ENCODE results near the gene TUBA1C. TPM values are rescaled to one million over a fixed set of nuclear protein-coding genes. Genes with fewer than 3 reads are reported as not detected.

The TUBA1C gene
- total and polyA plus RNA-seq, 2 of the 4 experiments (the other 2 are of a cell fraction), result 1,420 to 2,555 TPM

- intact Hi-C loops (cut with micrococcal nuclease) (no loop called here), in situ Hi-C loops (cut with MboI; ENCODE audit: low sequenced_read_pairs) (no loop called here), dilution Hi-C loops (cut with HindIII; ENCODE audit: low sequenced_read_pairs, unreplicated experiment) (no loop called here)
- no peak overlapping the region for H2AK5ac ChIP-seq (ENCODE audit: low read depth, low read length)
- no peak overlapping the region for H2BK15ac ChIP-seq (ENCODE audit: low read depth, low read length)
- H4K20me1 ChIP-seq (ENCODE audit: insufficient read depth, low read length), result no peaks in the 10 kb centered on the region
- ATAC-seq (ENCODE audit: low read depth), result peak; percentile 9
- H3K23ac ChIP-seq (ENCODE audit: low read depth, low read length), result no peak overlapping the region
- ChIA-PET CTCF (interaction anchor here (0.8 to 0.9 kb wide), 2 partner anchors 8 to 14 kb away, joined by 3 to 5 read pairs; no protein-coding TSS in a partner anchor), POLR2A (ENCODE audit: unreplicated experiment) (no interaction called here)
- peak overlapping the region; percentile 41 for H3K4me2 ChIP-seq (ENCODE audit: low read depth, low read length)
- H4K91ac ChIP-seq (ENCODE audit: insufficient read depth, low read depth, low read length), result no peak overlapping the region
- no peak overlapping the region for H3K4ac ChIP-seq (ENCODE audit: low read depth, low read length)
- DNase-seq, result no peak
- no peak overlapping the region for H2BK5ac ChIP-seq (ENCODE audit: low read depth, low read length, poor library complexity, severe bottlenecking)
- no peak overlapping the region for H3K56ac ChIP-seq (ENCODE audit: extremely low read depth, insufficient read depth, low read length)
- H3K9me1 ChIP-seq (ENCODE audit: insufficient read depth, low read length), result no peaks in the 10 kb centered on the region
- H3K18ac ChIP-seq (ENCODE audit: low read depth, low read length), result no peak overlapping the region
- no peaks in the 10 kb centered on the region for H3K36me3 ChIP-seq (ENCODE audit: control insufficient read depth, insufficient read depth, low read length)
- no TSS peak for BruUV-seq (replicated peaks)
- H3K79me1 ChIP-seq (ENCODE audit: low read depth in 1 of 2, low read length in 2 of 2), result no peaks in the 10 kb centered on the region
- 5% methylated on average over 46 of the region's 77 CpGs; no CpG with 5 or more reads in 1 of the 2 experiments for WGBS, 2 experiments (ENCODE audit: extremely low coverage in 2 of 2, insufficient read length in 1 of 2)
- no peak overlapping the region for H3K27ac ChIP-seq (ENCODE audit: insufficient read depth, low read length)
- no peak overlapping the region for H4K8ac ChIP-seq (ENCODE audit: low read depth in 2 of 2, low read length in 2 of 2)
- H3K4me3 ChIP-seq (ENCODE audit: insufficient read depth, low read depth, low read length), result no peak overlapping the region; the same call in 1 of the 2 replicates
- peaks cover 7% of the 10 kb centered on the region for H3K4me1 ChIP-seq (ENCODE audit: control insufficient read depth, insufficient read depth, low read length)
- H3K9me3 ChIP-seq (ENCODE audit: control insufficient read depth, insufficient read depth, low read length), result peaks cover 6% of the 10 kb centered on the region; the same call in 1 of the 2 replicates
- no peak overlapping the region for H3K9ac ChIP-seq (ENCODE audit: low read depth, low read length)
- H2BK120ac ChIP-seq (ENCODE audit: low read depth, low read length), result no peak overlapping the region
- no peak overlapping the region for H2BK20ac ChIP-seq (ENCODE audit: low read depth, low read length)
- H3K27me3 ChIP-seq (ENCODE audit: control insufficient read depth, insufficient read depth, low read length), result peaks cover 63% of the 10 kb centered on the region
- TF ChIP-seq CEBPB (IDR thresholded peaks at IDR 0.05; ENCODE audit: low read depth, low read length) (no peak), USF2 (IDR thresholded peaks at IDR 0.05; ENCODE audit: low read depth, low read length) (no peak), FOS (IDR thresholded peaks at IDR 0.05; ENCODE audit: low read depth, low read length) (no peak), MXI1 (IDR thresholded peaks at IDR 0.05; ENCODE audit: borderline replicate concordance, low read depth, low read length) (no peak), POLR2A (IDR thresholded peaks at IDR 0.05; ENCODE audit: low read depth, low read length) (no peak), ELK1 (IDR thresholded peaks at IDR 0.05; ENCODE audit: borderline replicate concordance, low read depth, low read length) (no peak), RCOR1 (IDR thresholded peaks at IDR 0.05; ENCODE audit: insufficient replicate concordance, low read length) (no peak), CHD1 (IDR thresholded peaks at IDR 0.05; ENCODE audit: low read depth, low read length) (no peak), SMC3 (IDR thresholded peaks at IDR 0.05; ENCODE audit: low read depth, low read length) (no peak), RFX5 (IDR thresholded peaks at IDR 0.05; ENCODE audit: low read depth, low read length) (no peak), MAFK (IDR thresholded peaks at IDR 0.05; ENCODE audit: low read depth, low read length) (no peak), CTCF (conservative IDR thresholded peaks at IDR 0.05; ENCODE audit: low read depth, low read length) (no peak)
- H3K14ac ChIP-seq (replicated peaks; ENCODE audit: low read depth, low read length), result no peak overlapping the region
- H4K5ac ChIP-seq (ENCODE audit: low read depth, low read length), result no peak overlapping the region
- H2AK9ac ChIP-seq (replicated peaks; ENCODE audit: low read depth, low read length, poor library complexity), result peak overlapping the region; percentile 44
- peak overlapping the region; percentile 67 for H2AFZ ChIP-seq (replicated peaks; ENCODE audit: low read length, poor library complexity)
These were observed 32.2 kb downstream of the TUBA1C start for GRCh38 chr12:49296836-49297694.

Measured in IMR-90 (cell line).